Amniotic epithelial cell (primary cell): ENCODE results near the gene MORF4L2.
"Not testable (repeated sequence)": the region's sequence is repeated elsewhere in the genome, so short reads cannot be mapped to it uniquely, and the experiment has no call there.

Source experiments
- DNase-seq: peaks from one replicate; pipeline ENCODE4 v3.0.0-alpha.2; 2010; ENCODE audit warnings: low read depth

The MORF4L2 gene

GRCh38 chrX:103678199-103678993 is 8.1 kb downstream of the MORF4L2 start:
- DNase-seq: peak; percentile 59

GRCh38 chrX:103674531-103675454 is 11.7 kb downstream of the MORF4L2 start:
- DNase-seq: peak; percentile 34

- DNase-seq: no peak
Observed at GRCh38 chrX:103669745-103670144, 16.8 kb downstream of the MORF4L2 start.

GRCh38 chrX:103666202-103667107 is 20.0 kb downstream of the MORF4L2 start:
- no peak for DNase-seq

GRCh38 chrX:103663981-103664762 is 22.3 kb downstream of the MORF4L2 start:
- no peak for DNase-seq

DNA sequence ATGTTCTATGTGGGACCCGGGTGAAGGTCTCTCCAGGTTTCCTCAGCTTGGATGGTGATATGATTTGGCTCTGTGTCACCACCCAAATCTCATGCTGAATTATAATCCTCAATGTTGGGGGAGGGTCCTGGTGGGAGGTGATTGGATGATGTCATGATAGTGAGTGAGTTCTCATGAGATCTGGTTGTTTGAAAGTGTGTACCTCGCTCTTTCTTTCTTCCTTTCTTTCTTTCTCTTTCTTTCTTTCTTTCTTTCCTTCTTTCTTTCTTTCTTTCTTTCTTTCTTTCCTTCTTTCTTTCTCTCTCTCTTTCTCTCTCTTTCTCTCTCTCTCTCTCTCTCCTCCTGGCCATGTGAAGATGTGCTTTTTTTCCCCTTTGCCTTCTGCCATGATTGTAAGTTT is 27.0 kb downstream of the MORF4L2 start:
- not testable (repeated sequence) for DNase-seq

DNA sequence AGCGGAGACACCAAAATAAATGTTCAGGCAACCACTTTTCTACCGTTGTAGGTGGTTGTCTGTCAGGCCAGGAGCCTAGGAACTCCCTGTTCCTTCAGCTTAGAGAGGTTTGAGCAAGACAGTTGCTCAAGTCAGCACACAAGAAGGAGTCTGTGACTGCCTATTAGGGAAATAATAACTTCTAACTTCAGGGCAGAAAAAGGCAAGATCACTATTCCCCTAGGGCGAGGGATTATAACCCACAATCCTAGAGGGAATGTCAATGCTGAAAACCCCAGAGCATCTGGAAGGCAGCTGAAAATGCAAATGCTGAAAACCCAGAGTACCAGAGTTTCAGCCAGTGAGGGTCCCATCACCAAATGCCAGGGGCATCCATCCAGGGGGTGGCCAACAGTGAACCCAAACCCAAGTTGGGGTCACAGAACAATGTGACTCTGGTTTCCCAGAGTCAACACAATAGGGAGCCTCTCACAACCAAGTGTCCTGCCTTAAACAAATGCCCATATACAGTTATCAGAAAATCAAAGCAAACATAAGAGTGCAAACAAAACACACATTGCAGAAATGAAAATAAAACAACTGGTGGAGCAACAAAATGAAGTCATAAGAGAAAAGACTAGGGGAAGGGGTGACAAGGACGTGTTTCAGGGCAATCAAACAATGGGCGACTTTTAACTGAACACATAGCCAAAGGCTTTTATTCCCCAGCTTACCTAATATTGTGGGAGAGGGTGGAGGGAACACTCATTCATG is 27.6 kb downstream of the MORF4L2 start:
- no peak for DNase-seq

GRCh38 chrX:103657066-103657465 is 29.4 kb downstream of the MORF4L2 start:
- DNase-seq: not testable (repeated sequence)

DNA sequence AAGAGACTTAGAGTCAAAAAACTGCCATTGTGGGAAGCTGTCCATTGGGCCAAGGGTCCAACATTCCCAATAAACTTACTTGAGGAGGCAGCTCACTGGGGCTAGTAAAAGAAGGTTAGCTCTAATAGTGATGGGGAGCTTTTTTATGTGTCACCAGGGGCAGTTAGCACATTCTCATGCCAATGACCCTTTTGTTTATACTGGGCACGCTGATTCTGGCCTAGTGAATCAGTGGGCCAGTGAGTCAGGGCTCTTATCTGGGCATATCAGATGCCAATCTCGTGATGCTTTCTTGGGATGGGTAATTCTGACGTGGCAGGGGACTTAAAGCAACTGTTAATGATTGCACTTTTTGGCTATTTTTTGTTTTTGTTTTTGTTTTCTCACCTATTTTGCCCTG is 29.9 kb downstream of the MORF4L2 start:
- DNase-seq: peak; percentile 83

GRCh38 chrX:103655230-103656000 is 31.1 kb downstream of the MORF4L2 start:
- DNase-seq: peak; percentile 69

- DNase-seq: no peak
Observed at GRCh38 chrX:103651151-103651773, 35.2 kb downstream of the MORF4L2 start.

DNA sequence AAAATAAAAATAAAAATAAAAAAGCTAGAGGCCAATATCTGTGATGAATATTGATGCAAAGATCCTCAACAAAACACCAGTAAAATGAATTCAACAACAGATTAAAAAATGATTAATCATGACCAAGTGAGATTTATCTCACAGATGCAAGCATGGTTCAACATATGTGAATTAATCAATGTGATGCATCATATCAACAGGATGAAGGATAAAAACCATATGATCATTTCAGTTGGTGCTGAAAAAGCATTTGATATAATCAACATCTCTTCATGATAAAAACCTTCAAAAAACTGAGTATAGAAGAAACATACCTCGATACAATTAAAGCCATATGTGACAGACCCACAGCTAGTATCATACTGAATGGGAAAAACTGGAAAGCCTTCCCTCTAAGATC is 38.9 kb downstream of the MORF4L2 start:
- no peak for DNase-seq

GRCh38 chrX:103644125-103644524 is 42.4 kb downstream of the MORF4L2 start:
- DNase-seq: no peak

GRCh38 chrX:103640401-103641155 is 45.9 kb downstream of the MORF4L2 start:
- peak; percentile 70 for DNase-seq

- DNase-seq: not testable (repeated sequence)
Observed at GRCh38 chrX:103638479-103639346, 47.8 kb downstream of the MORF4L2 start.

DNA sequence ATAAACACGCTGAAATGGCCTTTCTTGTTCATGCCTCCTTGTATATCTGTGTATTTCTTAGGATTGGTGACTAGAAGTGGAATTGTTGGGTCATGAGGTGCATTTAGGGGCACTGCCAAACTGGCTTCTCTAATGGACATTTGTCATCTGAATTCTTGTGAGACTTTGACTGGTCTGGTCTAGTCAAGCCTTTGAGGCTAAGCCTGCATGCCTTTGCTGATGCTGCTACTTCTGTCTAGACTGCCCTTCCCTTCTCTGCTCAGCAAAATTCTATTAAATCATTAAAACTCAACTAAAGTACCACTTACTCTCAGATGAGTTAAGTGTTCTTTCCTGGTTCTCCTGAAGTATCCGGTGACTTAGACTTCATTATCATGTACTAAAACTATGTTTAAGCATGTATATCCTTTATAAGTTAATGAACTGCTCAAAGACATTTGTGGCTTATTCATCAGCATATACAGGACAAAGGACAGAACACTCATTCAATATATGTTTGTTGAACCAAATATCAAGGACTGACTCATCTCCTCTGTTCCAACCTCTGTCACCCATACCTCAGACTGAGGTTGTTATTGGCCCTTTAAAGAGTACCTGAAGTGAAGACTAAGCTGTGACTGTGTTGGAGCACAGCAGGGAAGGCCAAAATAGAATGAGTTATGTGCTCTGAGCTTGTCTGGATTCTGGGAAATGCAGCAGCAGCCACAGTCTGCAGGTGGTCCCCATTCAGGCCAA is 48.7 kb downstream of the MORF4L2 start:
- no peak for DNase-seq

GRCh38 chrX:103635436-103635835 is 51.1 kb downstream of the MORF4L2 start:
- DNase-seq: no peak
